IMR-90 (cell line): ENCODE data around the gene PIMREG. TPM values are rescaled to one million over a fixed set of nuclear protein-coding genes. Genes with fewer than 3 reads are reported as not detected.

Source experiments
- ATAC-seq: fragments of 200-7000 bp; cut with Tn5 transposase; 2 replicates; pipeline ENCODE4 v1.9.1; 2020; ENCODE audit warnings: low read depth, mild to moderate bottlenecking, moderate library complexity
- BruUV-seq: library from RNA; stranded (reverse); fragments of 400-500 nt; replicated peaks from 2 replicates; lab custom pipeline; 2021; lab: Mats Ljungman, UMichigan
- CTCF ChIA-PET: fragments of 300-600 bp; formaldehyde crosslinking; extraction: SDS; loops from one replicate; lab custom pipeline; 2021; ENCODE audit warnings: antibody characterized with exemption; lab: Yijun Ruan, JAX
- POLR2A ChIA-PET: fragments of 300-600 bp; sonication (Branson Sonifier 250); formaldehyde crosslinking; loops from one replicate; lab custom pipeline; 2022; ENCODE audit warnings: antibody characterized with exemption; ENCODE audit not compliant: unreplicated experiment; lab: Charles Lee
- DNase-seq: peaks from one replicate; pipeline ENCODE4 v3.0.0; 2013
- H2AFZ ChIP-seq: replicated peaks from 2 replicates; pipeline ENCODE3; 2013; ENCODE audit warnings: low read length, mild to moderate bottlenecking; ENCODE audit not compliant: poor library complexity
- H2AK5ac ChIP-seq: 2 replicates; pipeline ENCODE4 v1.6.1; 2013; ENCODE audit warnings: low read depth, low read length, inconsistent platforms
- H2AK9ac ChIP-seq: replicated peaks from 2 replicates; pipeline ENCODE3; 2013; ENCODE audit warnings: mild to moderate bottlenecking, low read depth, low read length, moderate library complexity; ENCODE audit not compliant: poor library complexity
- H2BK120ac ChIP-seq: 2 replicates; pipeline ENCODE4 v1.6.1; 2013; ENCODE audit warnings: low read depth, low read length, inconsistent platforms
- H2BK15ac ChIP-seq: 3 replicates; pipeline ENCODE4 v1.6.1; 2013; ENCODE audit warnings: low read depth, low read length, inconsistent platforms
- H2BK20ac ChIP-seq: 2 replicates; pipeline ENCODE4 v1.6.1; 2013; ENCODE audit warnings: low read depth, mild to moderate bottlenecking, inconsistent platforms, low read length, moderate library complexity
- H2BK5ac ChIP-seq: 2 replicates; pipeline ENCODE4 v1.6.1; 2013; ENCODE audit warnings: mild to moderate bottlenecking, low read depth, low read length, inconsistent platforms; ENCODE audit not compliant: poor library complexity, severe bottlenecking
- H3K14ac ChIP-seq: replicated peaks from 2 replicates; pipeline ENCODE4 v1.6.1; 2013; ENCODE audit warnings: low read depth, low read length, inconsistent platforms
- H3K18ac ChIP-seq: 2 replicates; pipeline ENCODE4 v1.6.1; 2013; ENCODE audit warnings: low read depth, low read length, control low read depth
- H3K23ac ChIP-seq: 2 replicates; pipeline ENCODE4 v1.6.1; 2013; ENCODE audit warnings: low read depth, low read length, inconsistent platforms
- H3K27ac ChIP-seq: 2 replicates; pipeline ENCODE4 v1.5.1; 2013; ENCODE audit warnings: mild to moderate bottlenecking, control low read depth, low read length; ENCODE audit not compliant: insufficient read depth
- H3K27me3 ChIP-seq: 2 replicates; pipeline ENCODE4 v1.6.1; 2013; ENCODE audit warnings: low read length; ENCODE audit not compliant: control insufficient read depth, insufficient read depth
- H3K36me3 ChIP-seq: 2 replicates; pipeline ENCODE4 v1.6.1; 2013; ENCODE audit warnings: low read length, mixed read lengths; ENCODE audit not compliant: control insufficient read depth, insufficient read depth
- H3K4ac ChIP-seq: 2 replicates; pipeline ENCODE4 v1.6.1; 2013; ENCODE audit warnings: low read depth, low read length, inconsistent platforms
- H3K4me1 ChIP-seq: 2 replicates; pipeline ENCODE4 v1.6.1; 2013; ENCODE audit warnings: low read length, mixed read lengths; ENCODE audit not compliant: control insufficient read depth, insufficient read depth
- H3K4me2 ChIP-seq: 2 replicates; pipeline ENCODE4 v1.6.1; 2013; ENCODE audit warnings: low read depth, mild to moderate bottlenecking, control low read depth, low read length, moderate library complexity
- H3K4me3 ChIP-seq: 2 replicates; pipeline ENCODE4 v1.5.1; 2013; ENCODE audit warnings: low read depth, mild to moderate bottlenecking, control low read depth, low read length, moderate library complexity; ENCODE audit not compliant: insufficient read depth
- H3K56ac ChIP-seq: 2 replicates; pipeline ENCODE4 v1.6.1; 2013; ENCODE audit warnings: low read length, inconsistent platforms; ENCODE audit not compliant: insufficient read depth; ENCODE audit errors: extremely low read depth
- H3K79me1 ChIP-seq, 2 experiments: 2 replicates each; pipeline ENCODE4 v1.6.1; 2013; ENCODE audit warnings: low read length in 2 of 2, inconsistent platforms in 1 of 2, low read depth in 1 of 2
- H3K9ac ChIP-seq: 2 replicates; pipeline ENCODE4 v1.6.1; 2013; ENCODE audit warnings: low read depth, low read length, control low read depth
- H3K9me1 ChIP-seq: 2 replicates; pipeline ENCODE4 v1.6.1; 2013; ENCODE audit warnings: low read length, inconsistent platforms; ENCODE audit not compliant: insufficient read depth
- H3K9me3 ChIP-seq: 2 replicates; pipeline ENCODE4 v1.6.1; 2013; ENCODE audit warnings: low read length; ENCODE audit not compliant: control insufficient read depth, insufficient read depth
- H4K20me1 ChIP-seq: 2 replicates; pipeline ENCODE4 v1.6.1; 2013; ENCODE audit warnings: low read length, inconsistent platforms; ENCODE audit not compliant: insufficient read depth
- H4K5ac ChIP-seq: 2 replicates; pipeline ENCODE4 v1.6.1; 2013; ENCODE audit warnings: mild to moderate bottlenecking, low read depth, low read length, control low read depth
- H4K8ac ChIP-seq, 2 experiments: 2 replicates each; pipeline ENCODE4 v1.6.1; 2013; ENCODE audit warnings: low read depth in 2 of 2, low read length in 2 of 2, control low read depth in 1 of 2, inconsistent platforms in 1 of 2
- H4K91ac ChIP-seq: 2 replicates; pipeline ENCODE4 v1.6.1; 2013; ENCODE audit warnings: low read depth, low read length, inconsistent platforms; ENCODE audit not compliant: insufficient read depth
- FOS ChIP-seq: fragments of 150-350 bp; IDR thresholded peaks from 2 replicates; pipeline ENCODE4 v1.6.1; 2016; ENCODE audit warnings: low read depth, low read length
- MAZ ChIP-seq: IDR thresholded peaks from 2 replicates; pipeline ENCODE4 v1.6.1; 2012; ENCODE audit warnings: low read depth, mild to moderate bottlenecking, low read length, improper control_type of control experiment, moderate library complexity, borderline replicate concordance
- RAD21 ChIP-seq: IDR thresholded peaks from 2 replicates; pipeline ENCODE4 v1.6.1; 2012; ENCODE audit warnings: low read length, improper control_type of control experiment
- SMC3 ChIP-seq: fragments of 150-350 bp; IDR thresholded peaks from 2 replicates; pipeline ENCODE4 v1.6.1; 2016; ENCODE audit warnings: low read depth, mild to moderate bottlenecking, antibody characterized with exemption, low read length, moderate library complexity
- WGBS, 2 experiments: methylation state at CpG; one replicate each; pipeline versions ENCODE4 v1.1.5 to v1.1.7; 2013; ENCODE audit warnings: missing lambda C conversion rate in 2 of 2; ENCODE audit not compliant: insufficient read length in 1 of 2; ENCODE audit errors: extremely low coverage in 2 of 2; 5-methylcytosine and 5-hydroxymethylcytosine counted together
- dilution Hi-C: fragments of 300-500 bp; cut with HindIII; formaldehyde crosslinking; loops from one replicate; pipeline ENCODE4 v1.14.3; 2018; ENCODE audit warnings: low sequenced_read_pairs; ENCODE audit not compliant: unreplicated experiment
- in situ Hi-C: fragments of 300-500 bp; cut with MboI; formaldehyde crosslinking; loops from 3 replicates; pipeline ENCODE4 v1.14.3; 2019; ENCODE audit warnings: low sequenced_read_pairs, inconsistent platforms, mixed read lengths
- intact Hi-C: fragments of 100-400 bp; cut with micrococcal nuclease; formaldehyde crosslinking; loops from 2 replicates; pipeline ENCODE4 v1.10.0; 2022
- polyA plus RNA-seq, 3 experiments: library from polyadenylated mRNA; depleted of rRNA; stranded (reverse); fragments of >200 nt; gene quantifications; 2 replicates each; pipeline ENCODE4 v1.2.3, GENCODE V29; 2012; ENCODE audit warnings: low replicate concordance in 1 of 3
- total RNA-seq: library from RNA; depleted of rRNA; stranded (reverse); fragments of >200 nt; gene quantifications from 2 replicates; pipeline ENCODE4 v1.2.3, GENCODE V29; 2012
- TF ChIP-seq, protein P1 (sequence below): conservative IDR thresholded peaks from 2 replicates; pipeline ENCODE4 v1.5.1; 2012; ENCODE audit warnings: mild to moderate bottlenecking, low read depth, low read length, improper control_type of control experiment

PIMREG gene
- total and polyA plus RNA-seq, 2 of the 4 experiments (the other 2 are of a cell fraction): 21.5 to 25.9 TPM

DNA sequence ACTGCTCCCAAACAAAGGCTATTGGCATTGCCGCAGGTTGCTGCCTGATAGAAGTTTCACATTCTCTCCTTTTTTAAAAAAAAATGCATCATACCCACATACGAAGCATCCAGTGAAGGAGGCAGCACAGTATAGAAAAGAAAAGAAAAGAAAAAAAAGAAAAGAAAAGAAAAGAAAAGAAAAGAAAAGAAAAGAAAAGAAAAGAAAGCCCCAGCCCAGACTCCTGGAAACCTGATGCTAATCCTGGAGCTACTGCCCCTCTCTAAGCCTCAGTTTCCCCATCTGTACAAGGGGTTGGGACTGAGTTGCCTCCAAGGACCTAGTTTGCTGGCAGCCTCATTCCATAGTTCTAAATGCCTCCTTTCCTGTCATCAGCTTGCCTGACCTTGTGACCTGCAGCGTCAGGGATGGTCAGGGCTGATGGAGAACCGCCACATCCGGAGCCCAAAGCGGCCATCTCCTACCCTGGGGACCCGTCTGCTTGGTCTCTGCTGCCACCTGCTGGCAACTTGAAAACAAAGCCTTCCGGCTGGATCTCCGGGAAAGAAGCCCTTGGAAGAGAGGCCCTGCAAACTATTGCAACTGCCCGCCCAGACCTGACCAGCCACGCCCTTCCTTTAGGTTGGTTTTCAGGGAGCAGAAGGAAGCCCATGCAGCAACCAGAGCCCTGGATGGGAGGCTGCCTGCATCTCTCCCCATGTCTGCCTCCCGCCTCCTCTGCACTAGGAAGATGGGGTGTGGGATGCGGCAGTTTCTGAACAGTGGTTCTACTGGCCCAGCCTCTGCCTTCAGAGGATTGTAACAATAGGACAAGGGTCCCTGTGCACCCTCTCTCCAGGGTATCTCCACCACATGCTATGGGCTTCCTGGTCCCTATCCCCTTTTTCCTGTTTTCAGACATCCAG is 22.3 kb upstream of the PIMREG start:
- peaks cover 16% of the 10 kb centered on the region for H3K27me3 ChIP-seq
- in situ Hi-C loops: loop anchor here (5.0 to 25.0 kb wide), 2 partner anchors 235 to 835 kb away; no protein-coding TSS in a partner anchor
- H3K4me2 ChIP-seq: no peak overlapping the region
- no peak overlapping the region for H2AK9ac ChIP-seq
- H2BK15ac ChIP-seq: no peak overlapping the region
- ATAC-seq (peak; percentile 92), DNase-seq (peak; percentile 64)
- H3K23ac ChIP-seq: no peak overlapping the region
- H2AFZ ChIP-seq: peak overlapping the region; percentile 80
- peak; percentile 96 for TF ChIP-seq RAD21
- TF ChIP-seq, protein P1, sequence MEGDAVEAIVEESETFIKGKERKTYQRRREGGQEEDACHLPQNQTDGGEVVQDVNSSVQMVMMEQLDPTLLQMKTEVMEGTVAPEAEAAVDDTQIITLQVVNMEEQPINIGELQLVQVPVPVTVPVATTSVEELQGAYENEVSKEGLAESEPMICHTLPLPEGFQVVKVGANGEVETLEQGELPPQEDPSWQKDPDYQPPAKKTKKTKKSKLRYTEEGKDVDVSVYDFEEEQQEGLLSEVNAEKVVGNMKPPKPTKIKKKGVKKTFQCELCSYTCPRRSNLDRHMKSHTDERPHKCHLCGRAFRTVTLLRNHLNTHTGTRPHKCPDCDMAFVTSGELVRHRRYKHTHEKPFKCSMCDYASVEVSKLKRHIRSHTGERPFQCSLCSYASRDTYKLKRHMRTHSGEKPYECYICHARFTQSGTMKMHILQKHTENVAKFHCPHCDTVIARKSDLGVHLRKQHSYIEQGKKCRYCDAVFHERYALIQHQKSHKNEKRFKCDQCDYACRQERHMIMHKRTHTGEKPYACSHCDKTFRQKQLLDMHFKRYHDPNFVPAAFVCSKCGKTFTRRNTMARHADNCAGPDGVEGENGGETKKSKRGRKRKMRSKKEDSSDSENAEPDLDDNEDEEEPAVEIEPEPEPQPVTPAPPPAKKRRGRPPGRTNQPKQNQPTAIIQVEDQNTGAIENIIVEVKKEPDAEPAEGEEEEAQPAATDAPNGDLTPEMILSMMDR: peak; percentile 91
- TF ChIP-seq MAZ: peak; percentile 14; the same call in 1 of the 2 replicates
- peak; percentile 95 for TF ChIP-seq SMC3
- TF ChIP-seq FOS: no peak
- intact Hi-C loops: loop anchor here (1.0 to 5.0 kb wide), 5 partner anchors 55 to 935 kb away; partner anchors contain the start of genes DERL2 and MIS12
- no peak overlapping the region for H3K56ac ChIP-seq
- H3K79me1 ChIP-seq: no peaks in the 10 kb centered on the region
- H3K4me1 ChIP-seq: no peaks in the 10 kb centered on the region
- dilution Hi-C loops: no loop called here
- no peak overlapping the region for H2BK5ac ChIP-seq
- H4K5ac ChIP-seq: no peak overlapping the region
- no peak overlapping the region for H3K14ac ChIP-seq
- H4K20me1 ChIP-seq: no peaks in the 10 kb centered on the region
- no peak overlapping the region for H2AK5ac ChIP-seq
- H3K36me3 ChIP-seq: no peaks in the 10 kb centered on the region
- POLR2A ChIA-PET: no interaction called here
- WGBS, 2 experiments: 2% methylated on average over 7 of the region's 13 CpGs; no CpG with 5 or more reads in 1 of the 2 experiments
- no peak overlapping the region for H2BK20ac ChIP-seq
- no peak overlapping the region for H3K4me3 ChIP-seq
- no peak overlapping the region for H2BK120ac ChIP-seq
- H3K9me1 ChIP-seq: no peaks in the 10 kb centered on the region
- no peak overlapping the region for H3K4ac ChIP-seq
- no peaks in the 10 kb centered on the region for H3K9me3 ChIP-seq
- no peak overlapping the region for H3K9ac ChIP-seq
- no peak overlapping the region for H4K91ac ChIP-seq
- CTCF ChIA-PET: interaction anchor here (0.5 to 1.2 kb wide), 8 partner anchors 9 to 999 kb away, joined by 3 to 5 read pairs (median 4); no protein-coding TSS in a partner anchor
- H4K8ac ChIP-seq: no peak overlapping the region
- no peak overlapping the region for H3K27ac ChIP-seq
- no TSS peak for BruUV-seq
- no peak overlapping the region for H3K18ac ChIP-seq
